ENCODE measurements around the gene GALNT17.
"Not testable (repeated sequence)": the region's sequence is repeated elsewhere in the genome, so short reads cannot be mapped to it uniquely, and the experiment has no call there.

Gene GALNT17

DNA sequence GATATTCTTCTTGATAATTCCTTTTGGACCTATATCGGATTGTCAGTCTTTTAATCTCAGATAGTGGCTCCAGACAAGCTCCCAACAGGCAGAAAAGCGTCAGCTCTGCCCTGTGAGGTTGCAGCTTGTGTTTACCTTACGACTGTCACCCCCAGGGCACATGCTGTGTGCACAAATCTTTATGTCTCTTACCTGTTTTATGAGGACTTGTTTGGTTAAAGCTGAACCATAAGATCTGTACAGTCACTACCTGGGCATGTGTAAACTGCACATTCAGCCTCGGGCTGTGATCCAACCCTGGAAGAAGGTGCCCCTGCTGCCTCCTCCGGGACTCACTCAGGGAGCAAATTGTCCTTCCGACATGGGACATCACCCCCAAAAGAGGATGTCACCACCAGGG, 119.8 kb downstream of the GALNT17 start:
- ChIA-PET CTCF (no interaction called here), POLR2A (no interaction called here)
- TF ChIP-seq HDGF (IDR thresholded peaks at IDR 0.05; ENCODE audit: borderline replicate concordance) (no peak), FOXA1 (IDR thresholded peaks at IDR 0.05) (no peak), PKNOX1 (IDR thresholded peaks at IDR 0.05) (no peak), TARDBP (IDR thresholded peaks at IDR 0.05) (no peak), SUZ12 (IDR thresholded peaks at IDR 0.05) (no peak), BHLHE40 (IDR thresholded peaks at IDR 0.05; ENCODE audit: borderline replicate concordance) (no peak), LEF1 (IDR thresholded peaks at IDR 0.05; ENCODE audit: borderline replicate concordance) (no peak), ELF4 (IDR thresholded peaks at IDR 0.05) (no peak), ZNF384 (IDR thresholded peaks at IDR 0.05) (no peak), FOXM1 (IDR thresholded peaks at IDR 0.05; ENCODE audit: borderline replicate concordance) (no peak), FOXK2 (IDR thresholded peaks at IDR 0.05) (no peak), SP1 (IDR thresholded peaks at IDR 0.05) (no peak)
- DNase-seq (ENCODE audit: extremely low spot score), result no peak

GRCh38 chr7:71254751-71255150, 122.8 kb downstream of the GALNT17 start:
- POLR2A ChIA-PET, result no interaction called here
- no peak for DNase-seq (ENCODE audit: extremely low spot score)
- TF ChIP-seq HDGF (IDR thresholded peaks at IDR 0.05; ENCODE audit: borderline replicate concordance) (no peak), NFRKB (IDR thresholded peaks at IDR 0.05) (no peak), ELF4 (IDR thresholded peaks at IDR 0.05) (no peak), FOXA1 (IDR thresholded peaks at IDR 0.05) (no peak), ZNF384 (IDR thresholded peaks at IDR 0.05) (no peak), LEF1 (IDR thresholded peaks at IDR 0.05; ENCODE audit: borderline replicate concordance) (no peak), BHLHE40 (IDR thresholded peaks at IDR 0.05; ENCODE audit: borderline replicate concordance) (no peak), FOXM1 (IDR thresholded peaks at IDR 0.05; ENCODE audit: borderline replicate concordance) (no peak), L3MBTL2 (conservative IDR thresholded peaks at IDR 0.05) (no peak), SP1 (IDR thresholded peaks at IDR 0.05) (no peak), ARNT (IDR thresholded peaks at IDR 0.05) (no peak), PKNOX1 (IDR thresholded peaks at IDR 0.05) (no peak), TARDBP (IDR thresholded peaks at IDR 0.05) (no peak), FOXK2 (IDR thresholded peaks at IDR 0.05) (no peak)
- CTCF ChIA-PET, result interaction anchor here (0.6 kb wide), 1 partner anchor 18 kb away, joined by 4 read pairs; no protein-coding TSS in a partner anchor

- TF ChIP-seq CTBP1 (IDR thresholded peaks at IDR 0.05; ENCODE audit: borderline replicate concordance), result no peak
- no peak for TF ChIP-seq BHLHE40 (IDR thresholded peaks at IDR 0.05; ENCODE audit: borderline replicate concordance)
- no peak for TF ChIP-seq LEF1 (IDR thresholded peaks at IDR 0.05; ENCODE audit: borderline replicate concordance)
- TF ChIP-seq FOXK2 (IDR thresholded peaks at IDR 0.05), result no peak
- ChIA-PET POLR2A (no interaction called here), CTCF (no interaction called here)
- DNase-seq (ENCODE audit: extremely low spot score), result no peak
Observed at GRCh38 chr7:71255537-71256178, 123.7 kb downstream of the GALNT17 start.

DNA sequence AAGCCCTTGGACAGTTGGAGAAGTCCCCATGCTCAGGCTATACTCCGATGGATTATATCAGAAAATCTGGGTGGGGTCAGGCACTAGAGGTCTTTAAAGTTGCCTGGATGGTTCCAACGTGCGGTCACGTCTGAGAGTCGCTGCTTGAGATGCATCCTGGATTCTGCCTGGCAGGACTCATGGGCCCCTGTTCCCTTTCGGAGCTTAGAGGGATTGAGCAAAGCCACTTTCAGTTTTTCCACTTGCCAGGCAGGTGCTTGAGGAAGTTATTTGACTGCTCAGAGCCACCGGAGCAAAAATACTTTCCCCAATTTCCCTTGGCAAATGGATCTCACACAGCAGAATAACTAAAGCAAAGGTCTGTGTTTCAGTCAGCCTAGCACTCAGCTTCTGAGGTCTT, 129.1 kb downstream of the GALNT17 start:
- POLR2A ChIA-PET, result no interaction called here
- CTCF ChIA-PET, result no interaction called here
- no peak for DNase-seq (ENCODE audit: extremely low spot score)
- no peak for TF ChIP-seq FOXK2 (IDR thresholded peaks at IDR 0.05)
- TF ChIP-seq FOXA1 (IDR thresholded peaks at IDR 0.05), result no peak
- TF ChIP-seq ELF4 (IDR thresholded peaks at IDR 0.05), result no peak
- TF ChIP-seq BHLHE40 (IDR thresholded peaks at IDR 0.05; ENCODE audit: borderline replicate concordance), result no peak
- TF ChIP-seq SUZ12 (IDR thresholded peaks at IDR 0.05), result no peak
- no peak for TF ChIP-seq FOXM1 (IDR thresholded peaks at IDR 0.05; ENCODE audit: borderline replicate concordance)
- no peak for TF ChIP-seq TARDBP (IDR thresholded peaks at IDR 0.05)
- no peak for TF ChIP-seq NFRKB (IDR thresholded peaks at IDR 0.05)
- TF ChIP-seq L3MBTL2 (conservative IDR thresholded peaks at IDR 0.05), result no peak
- TF ChIP-seq PKNOX1 (IDR thresholded peaks at IDR 0.05), result no peak
- no peak for TF ChIP-seq LEF1 (IDR thresholded peaks at IDR 0.05; ENCODE audit: borderline replicate concordance)
- no peak for TF ChIP-seq ARNT (IDR thresholded peaks at IDR 0.05)
- TF ChIP-seq HDGF (IDR thresholded peaks at IDR 0.05; ENCODE audit: borderline replicate concordance), result no peak
- no peak for TF ChIP-seq CTBP1 (IDR thresholded peaks at IDR 0.05; ENCODE audit: borderline replicate concordance)
- TF ChIP-seq ZNF384 (IDR thresholded peaks at IDR 0.05), result no peak
- no peak for TF ChIP-seq SP1 (IDR thresholded peaks at IDR 0.05)

- CTCF ChIA-PET, POLR2A ChIA-PET: not testable (repeated sequence)
Observed at GRCh38 chr7:71262834-71263233, 130.9 kb downstream of the GALNT17 start.

DNA sequence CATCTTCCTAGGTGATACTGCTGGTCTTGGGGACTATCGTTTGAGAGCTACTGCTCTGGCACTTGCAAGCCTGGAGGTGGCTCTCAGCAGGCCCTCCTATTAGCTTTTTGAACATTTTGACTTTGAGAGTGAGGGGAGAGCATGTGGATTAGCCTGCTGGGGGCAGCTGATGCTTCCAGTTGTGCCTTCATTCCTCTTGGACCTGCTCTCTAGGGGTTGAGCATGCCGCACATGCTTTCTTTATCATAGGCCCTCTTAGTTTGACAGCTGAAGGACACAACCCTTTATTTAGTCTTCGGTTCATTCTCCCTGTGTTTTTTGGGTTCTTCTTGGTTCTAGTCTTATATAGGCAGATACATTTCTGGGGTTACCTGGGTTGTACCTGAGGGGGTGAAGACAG, 132.1 kb downstream of the GALNT17 start:
- TF ChIP-seq SP1 (IDR thresholded peaks at IDR 0.05), result no peak
- DNase-seq (ENCODE audit: extremely low spot score), result no peak
- ChIA-PET CTCF (no interaction called here), POLR2A (no interaction called here)

More at GRCh38 chr7:71262834-71263233, 130.9 kb downstream of the GALNT17 start:
- not testable (repeated sequence) for DNase-seq (ENCODE audit: extremely low spot score)

GRCh38 chr7:71266912-71267311, 135.0 kb downstream of the GALNT17 start:
- no peak for DNase-seq (ENCODE audit: extremely low spot score)
- ChIA-PET CTCF (no interaction called here), POLR2A (no interaction called here)
- TF ChIP-seq BHLHE40 (IDR thresholded peaks at IDR 0.05; ENCODE audit: borderline replicate concordance) (no peak), FOXM1 (IDR thresholded peaks at IDR 0.05; ENCODE audit: borderline replicate concordance) (no peak), LEF1 (IDR thresholded peaks at IDR 0.05; ENCODE audit: borderline replicate concordance) (no peak), SP1 (IDR thresholded peaks at IDR 0.05) (no peak), TARDBP (IDR thresholded peaks at IDR 0.05) (no peak), SUZ12 (IDR thresholded peaks at IDR 0.05) (no peak), L3MBTL2 (conservative IDR thresholded peaks at IDR 0.05) (no peak), NFRKB (IDR thresholded peaks at IDR 0.05) (no peak), FOXK2 (IDR thresholded peaks at IDR 0.05) (no peak), ELF4 (IDR thresholded peaks at IDR 0.05) (no peak), FOXA1 (IDR thresholded peaks at IDR 0.05) (no peak), ZNF384 (IDR thresholded peaks at IDR 0.05) (no peak), HDGF (IDR thresholded peaks at IDR 0.05; ENCODE audit: borderline replicate concordance) (no peak), PKNOX1 (IDR thresholded peaks at IDR 0.05) (no peak), ARNT (IDR thresholded peaks at IDR 0.05) (no peak), CTBP1 (IDR thresholded peaks at IDR 0.05; ENCODE audit: borderline replicate concordance) (no peak)
